Hepatocyte (in vitro differentiated cells): ENCODE measurements around the gene PRKRA.

Experiments
- EZH2phosphoT487 ChIP-seq: fragments of 200-600 bp; sonication (generic); IDR thresholded peaks from one replicate; pipeline ENCODE4 v1.6.1; 2018; ENCODE audit warnings: antibody characterized with exemption, mild to moderate bottlenecking, low read depth, moderate library complexity; ENCODE audit not compliant: unreplicated experiment, severe bottlenecking
- TF ChIP-seq, protein P1 (sequence below): fragments of 200-600 bp; sonication (generic); IDR thresholded peaks from 2 replicates; pipeline ENCODE4 v1.5.1; 2016; ENCODE audit warnings: antibody characterized with exemption, mild to moderate bottlenecking; ENCODE audit not compliant: poor library complexity

DNA sequence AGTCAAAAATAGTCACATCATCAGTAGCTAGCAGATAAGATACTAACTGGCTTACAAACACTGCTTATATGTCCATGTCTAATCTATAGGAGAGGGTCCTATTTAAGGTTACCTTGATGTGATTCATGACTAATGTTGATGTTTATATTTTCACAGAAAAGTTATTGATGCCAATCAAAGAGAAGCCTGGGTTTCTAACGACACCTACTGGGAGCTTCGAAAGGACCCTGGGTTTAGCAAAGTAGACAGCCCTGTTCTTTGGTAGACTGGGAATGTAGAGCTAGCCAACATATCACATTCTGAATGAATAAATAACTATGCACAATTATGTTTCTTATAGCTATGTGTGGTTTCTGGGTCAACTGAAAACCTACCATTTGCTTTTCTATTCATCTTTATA lies 55.7 kb downstream of the PRKRA start:
- TF ChIP-seq, protein P1, sequence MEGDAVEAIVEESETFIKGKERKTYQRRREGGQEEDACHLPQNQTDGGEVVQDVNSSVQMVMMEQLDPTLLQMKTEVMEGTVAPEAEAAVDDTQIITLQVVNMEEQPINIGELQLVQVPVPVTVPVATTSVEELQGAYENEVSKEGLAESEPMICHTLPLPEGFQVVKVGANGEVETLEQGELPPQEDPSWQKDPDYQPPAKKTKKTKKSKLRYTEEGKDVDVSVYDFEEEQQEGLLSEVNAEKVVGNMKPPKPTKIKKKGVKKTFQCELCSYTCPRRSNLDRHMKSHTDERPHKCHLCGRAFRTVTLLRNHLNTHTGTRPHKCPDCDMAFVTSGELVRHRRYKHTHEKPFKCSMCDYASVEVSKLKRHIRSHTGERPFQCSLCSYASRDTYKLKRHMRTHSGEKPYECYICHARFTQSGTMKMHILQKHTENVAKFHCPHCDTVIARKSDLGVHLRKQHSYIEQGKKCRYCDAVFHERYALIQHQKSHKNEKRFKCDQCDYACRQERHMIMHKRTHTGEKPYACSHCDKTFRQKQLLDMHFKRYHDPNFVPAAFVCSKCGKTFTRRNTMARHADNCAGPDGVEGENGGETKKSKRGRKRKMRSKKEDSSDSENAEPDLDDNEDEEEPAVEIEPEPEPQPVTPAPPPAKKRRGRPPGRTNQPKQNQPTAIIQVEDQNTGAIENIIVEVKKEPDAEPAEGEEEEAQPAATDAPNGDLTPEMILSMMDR, result no peak
- TF ChIP-seq EZH2phosphoT487, result no peak
